GM12891 (cell line): ENCODE results near the gene PLEKHA3.
"Not testable (repeated sequence)": the region's sequence is repeated elsewhere in the genome, so short reads cannot be mapped to it uniquely, and the experiment has no call there.

ENCODE experiments used
- DNase-seq: peaks from one replicate; pipeline ENCODE4 v3.0.0; 2011; ENCODE audit warnings: low spot score; ENCODE audit not compliant: insufficient read length
- FAIRE-seq: peaks from 2 replicates; lab custom pipeline; 2011; peaks lifted over from hg19 to GRCh38; lab: Jason Lieb, UNC
- PAX5 ChIP-seq: IDR thresholded peaks from 2 replicates; pipeline ENCODE4 v1.6.1; 2011; ENCODE audit warnings: low read length, moderate library complexity, mild to moderate bottlenecking; ENCODE audit not compliant: insufficient read depth, severe bottlenecking
- POLR2A ChIP-seq: IDR thresholded peaks from 2 replicates; pipeline ENCODE4 v1.6.1; 2011; ENCODE audit warnings: low read depth, low read length, control low read depth
- POLR2AphosphoS5 ChIP-seq: IDR thresholded peaks from 2 replicates; pipeline ENCODE4 v1.6.1; 2011; ENCODE audit warnings: low read depth, low read length, control low read depth
- POU2F2 ChIP-seq: IDR thresholded peaks from 2 replicates; pipeline ENCODE4 v1.6.1; 2011; ENCODE audit warnings: low read depth, mild to moderate bottlenecking, control low read depth, low read length, moderate library complexity
- SPI1 ChIP-seq: IDR thresholded peaks from 2 replicates; pipeline ENCODE4 v1.6.1; 2011; ENCODE audit warnings: low read depth, low read length, control low read depth
- TAF1 ChIP-seq: IDR thresholded peaks from 2 replicates; pipeline ENCODE4 v1.6.1; 2011; ENCODE audit warnings: low read depth, low read length, control low read depth

PLEKHA3 gene

GRCh38 chr2:178521304-178522150 is 41.3 kb downstream of the PLEKHA3 start:
- FAIRE-seq (peak; percentile 35), DNase-seq (no peak)
- TF ChIP-seq PAX5, result no peak

GRCh38 chr2:178522950-178523595 is 42.8 kb downstream of the PLEKHA3 start:
- DNase-seq, result peak; percentile 44
- TF ChIP-seq SPI1 (peak; percentile 14; the same call in 1 of the 2 replicates), POU2F2 (peak; percentile 66), POLR2AphosphoS5 (peak; percentile 94), POLR2A (peak; percentile 87), TAF1 (peak; percentile 91), PAX5 (no peak)
- FAIRE-seq, result peak; percentile 98

- FAIRE-seq (peak; percentile 76), DNase-seq (no peak)
- no peak for TF ChIP-seq POLR2AphosphoS5
- no peak; the same call in 1 of the 2 replicates for TF ChIP-seq POU2F2
- TF ChIP-seq SPI1, result no peak
- no peak for TF ChIP-seq POLR2A
- no peak for TF ChIP-seq TAF1
- TF ChIP-seq PAX5, result no peak
Measured at GRCh38 chr2:178523596-178524134, 43.4 kb downstream of the PLEKHA3 start.

GRCh38 chr2:178525010-178525409 is 44.8 kb downstream of the PLEKHA3 start:
- not testable (repeated sequence) for DNase-seq, FAIRE-seq

- not testable (repeated sequence) for DNase-seq, FAIRE-seq
Measured at GRCh38 chr2:178525460-178525859, 45.2 kb downstream of the PLEKHA3 start.

- FAIRE-seq (no peak), DNase-seq (no peak)
- TF ChIP-seq POLR2A, result no peak
- TF ChIP-seq TAF1, result no peak
- no peak for TF ChIP-seq POLR2AphosphoS5
Measured at GRCh38 chr2:178526256-178526655, 46.0 kb downstream of the PLEKHA3 start.

- FAIRE-seq, result peak; percentile 40
- TF ChIP-seq PAX5 (no peak), SPI1 (no peak), TAF1 (no peak), POLR2AphosphoS5 (no peak), POLR2A (no peak), POU2F2 (no peak)
Measured at GRCh38 chr2:178527592-178527991, 47.3 kb downstream of the PLEKHA3 start.

GRCh38 chr2:178528647-178529046 is 48.4 kb downstream of the PLEKHA3 start:
- DNase-seq (no peak), FAIRE-seq (peak; percentile 33)

More at GRCh38 chr2:178527592-178527991, 47.3 kb downstream of the PLEKHA3 start:
- DNase-seq, result no peak

GRCh38 chr2:178529194-178529593 is 48.9 kb downstream of the PLEKHA3 start:
- peak; percentile 78 for TF ChIP-seq SPI1
- TF ChIP-seq TAF1, result no peak
- no peak for TF ChIP-seq POU2F2
- no peak for TF ChIP-seq POLR2AphosphoS5
- TF ChIP-seq PAX5, result no peak
- no peak for FAIRE-seq
- DNase-seq, result no peak

More at GRCh38 chr2:178528647-178529046, 48.4 kb downstream of the PLEKHA3 start:
- TF ChIP-seq SPI1, result no peak
- no peak for TF ChIP-seq POU2F2
- no peak for TF ChIP-seq TAF1
- no peak for TF ChIP-seq POLR2AphosphoS5
- TF ChIP-seq PAX5, result no peak
- no peak for TF ChIP-seq POLR2A

GRCh38 chr2:178530131-178530530 is 49.9 kb downstream of the PLEKHA3 start:
- FAIRE-seq, result no peak
- TF ChIP-seq POLR2AphosphoS5, result no peak
- TF ChIP-seq SPI1, result no peak
- TF ChIP-seq POLR2A, result no peak
- TF ChIP-seq POU2F2, result no peak
- no peak for TF ChIP-seq TAF1
- no peak for TF ChIP-seq PAX5
- no peak for DNase-seq
